ENCODE data around the gene NRCAM.
A peak's percentile ranks its signal among the peaks of the same experiment; 100 is the strongest.

The NRCAM gene

GRCh38 chr7:108448584-108449505, 7.4 kb downstream of the NRCAM start (continued):
- TF ChIP-seq, protein P1, sequence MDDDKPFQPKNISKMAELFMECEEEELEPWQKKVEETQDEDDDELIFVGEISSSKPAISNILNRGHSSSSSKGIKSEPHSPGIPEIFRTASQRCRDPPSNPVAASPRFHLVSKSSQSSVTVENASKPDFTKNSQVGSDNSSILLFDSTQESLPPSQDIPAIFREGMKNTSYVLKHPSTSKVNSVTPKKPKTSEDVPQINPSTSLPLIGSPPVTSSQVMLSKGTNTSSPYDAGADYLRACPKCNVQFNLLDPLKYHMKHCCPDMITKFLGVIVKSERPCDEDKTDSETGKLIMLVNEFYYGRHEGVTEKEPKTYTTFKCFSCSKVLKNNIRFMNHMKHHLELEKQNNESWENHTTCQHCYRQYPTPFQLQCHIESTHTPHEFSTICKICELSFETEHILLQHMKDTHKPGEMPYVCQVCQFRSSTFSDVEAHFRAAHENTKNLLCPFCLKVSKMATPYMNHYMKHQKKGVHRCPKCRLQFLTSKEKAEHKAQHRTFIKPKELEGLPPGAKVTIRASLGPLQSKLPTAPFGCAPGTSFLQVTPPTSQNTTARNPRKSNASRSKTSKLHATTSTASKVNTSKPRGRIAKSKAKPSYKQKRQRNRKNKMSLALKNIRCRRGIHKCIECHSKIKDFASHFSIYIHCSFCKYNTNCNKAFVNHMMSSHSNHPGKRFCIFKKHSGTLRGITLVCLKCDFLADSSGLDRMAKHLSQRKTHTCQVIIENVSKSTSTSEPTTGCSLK (tag by site-specific recombination; IDR thresholded peaks at IDR 0.05), result no peak
- TF ChIP-seq ZNF274 (IDR thresholded peaks at IDR 0.05; ENCODE audit: low read length), result no peak
- no peak for TF ChIP-seq ZNF274 (tag by site-specific recombination; IDR thresholded peaks at IDR 0.05; ENCODE audit: borderline replicate concordance)
- no peak for TF ChIP-seq ZNF114 (tag by site-specific recombination; IDR thresholded peaks at IDR 0.05)
- no peak for TF ChIP-seq ZNF132 (tag by site-specific recombination; IDR thresholded peaks at IDR 0.05; ENCODE audit: borderline replicate concordance)
- peak; percentile 45; the same call in 1 of the 2 replicates for TF ChIP-seq MZF1 (tag by site-specific recombination; IDR thresholded peaks at IDR 0.05; ENCODE audit: borderline replicate concordance)
- no peak for TF ChIP-seq ZNF223 (tag by site-specific recombination; IDR thresholded peaks at IDR 0.05)
- TF ChIP-seq SP2 (tag by site-specific recombination; IDR thresholded peaks at IDR 0.05), result no peak
- TF ChIP-seq ZSCAN18 (tag by site-specific recombination; IDR thresholded peaks at IDR 0.05), result no peak
- no peak for TF ChIP-seq ZNF600 (tag by site-specific recombination; IDR thresholded peaks at IDR 0.05)
- no peak for TF ChIP-seq ZNF664 (tag by site-specific recombination; IDR thresholded peaks at IDR 0.05)
- TF ChIP-seq WT1 (tag by site-specific recombination; IDR thresholded peaks at IDR 0.05), result no peak
- TF ChIP-seq, protein P2, sequence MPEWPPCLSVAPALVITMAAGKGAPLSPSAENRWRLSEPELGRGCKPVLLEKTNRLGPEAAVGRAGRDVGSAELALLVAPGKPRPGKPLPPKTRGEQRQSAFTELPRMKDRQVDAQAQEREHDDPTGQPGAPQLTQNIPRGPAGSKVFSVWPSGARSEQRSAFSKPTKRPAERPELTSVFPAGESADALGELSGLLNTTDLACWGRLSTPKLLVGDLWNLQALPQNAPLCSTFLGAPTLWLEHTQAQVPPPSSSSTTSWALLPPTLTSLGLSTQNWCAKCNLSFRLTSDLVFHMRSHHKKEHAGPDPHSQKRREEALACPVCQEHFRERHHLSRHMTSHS (tag by site-specific recombination; IDR thresholded peaks at IDR 0.05), result no peak
- no peak for TF ChIP-seq ZSCAN30 (tag by site-specific recombination; IDR thresholded peaks at IDR 0.05)
- no peak for TF ChIP-seq SP7 (tag by site-specific recombination; IDR thresholded peaks at IDR 0.05)
- TF ChIP-seq, protein P3, sequence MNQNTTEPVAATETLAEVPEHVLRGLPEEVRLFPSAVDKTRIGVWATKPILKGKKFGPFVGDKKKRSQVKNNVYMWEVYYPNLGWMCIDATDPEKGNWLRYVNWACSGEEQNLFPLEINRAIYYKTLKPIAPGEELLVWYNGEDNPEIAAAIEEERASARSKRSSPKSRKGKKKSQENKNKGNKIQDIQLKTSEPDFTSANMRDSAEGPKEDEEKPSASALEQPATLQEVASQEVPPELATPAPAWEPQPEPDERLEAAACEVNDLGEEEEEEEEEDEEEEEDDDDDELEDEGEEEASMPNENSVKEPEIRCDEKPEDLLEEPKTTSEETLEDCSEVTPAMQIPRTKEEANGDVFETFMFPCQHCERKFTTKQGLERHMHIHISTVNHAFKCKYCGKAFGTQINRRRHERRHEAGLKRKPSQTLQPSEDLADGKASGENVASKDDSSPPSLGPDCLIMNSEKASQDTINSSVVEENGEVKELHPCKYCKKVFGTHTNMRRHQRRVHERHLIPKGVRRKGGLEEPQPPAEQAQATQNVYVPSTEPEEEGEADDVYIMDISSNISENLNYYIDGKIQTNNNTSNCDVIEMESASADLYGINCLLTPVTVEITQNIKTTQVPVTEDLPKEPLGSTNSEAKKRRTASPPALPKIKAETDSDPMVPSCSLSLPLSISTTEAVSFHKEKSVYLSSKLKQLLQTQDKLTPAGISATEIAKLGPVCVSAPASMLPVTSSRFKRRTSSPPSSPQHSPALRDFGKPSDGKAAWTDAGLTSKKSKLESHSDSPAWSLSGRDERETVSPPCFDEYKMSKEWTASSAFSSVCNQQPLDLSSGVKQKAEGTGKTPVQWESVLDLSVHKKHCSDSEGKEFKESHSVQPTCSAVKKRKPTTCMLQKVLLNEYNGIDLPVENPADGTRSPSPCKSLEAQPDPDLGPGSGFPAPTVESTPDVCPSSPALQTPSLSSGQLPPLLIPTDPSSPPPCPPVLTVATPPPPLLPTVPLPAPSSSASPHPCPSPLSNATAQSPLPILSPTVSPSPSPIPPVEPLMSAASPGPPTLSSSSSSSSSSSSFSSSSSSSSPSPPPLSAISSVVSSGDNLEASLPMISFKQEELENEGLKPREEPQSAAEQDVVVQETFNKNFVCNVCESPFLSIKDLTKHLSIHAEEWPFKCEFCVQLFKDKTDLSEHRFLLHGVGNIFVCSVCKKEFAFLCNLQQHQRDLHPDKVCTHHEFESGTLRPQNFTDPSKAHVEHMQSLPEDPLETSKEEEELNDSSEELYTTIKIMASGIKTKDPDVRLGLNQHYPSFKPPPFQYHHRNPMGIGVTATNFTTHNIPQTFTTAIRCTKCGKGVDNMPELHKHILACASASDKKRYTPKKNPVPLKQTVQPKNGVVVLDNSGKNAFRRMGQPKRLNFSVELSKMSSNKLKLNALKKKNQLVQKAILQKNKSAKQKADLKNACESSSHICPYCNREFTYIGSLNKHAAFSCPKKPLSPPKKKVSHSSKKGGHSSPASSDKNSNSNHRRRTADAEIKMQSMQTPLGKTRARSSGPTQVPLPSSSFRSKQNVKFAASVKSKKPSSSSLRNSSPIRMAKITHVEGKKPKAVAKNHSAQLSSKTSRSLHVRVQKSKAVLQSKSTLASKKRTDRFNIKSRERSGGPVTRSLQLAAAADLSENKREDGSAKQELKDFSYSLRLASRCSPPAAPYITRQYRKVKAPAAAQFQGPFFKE (tag by site-specific recombination; IDR thresholded peaks at IDR 0.05; ENCODE audit: borderline replicate concordance), result no peak
- no peak for TF ChIP-seq CTCF (tag by site-specific recombination; IDR thresholded peaks at IDR 0.05)
- no peak for TF ChIP-seq ZSCAN23 (tag by site-specific recombination; IDR thresholded peaks at IDR 0.05)
- TF ChIP-seq, protein P4, sequence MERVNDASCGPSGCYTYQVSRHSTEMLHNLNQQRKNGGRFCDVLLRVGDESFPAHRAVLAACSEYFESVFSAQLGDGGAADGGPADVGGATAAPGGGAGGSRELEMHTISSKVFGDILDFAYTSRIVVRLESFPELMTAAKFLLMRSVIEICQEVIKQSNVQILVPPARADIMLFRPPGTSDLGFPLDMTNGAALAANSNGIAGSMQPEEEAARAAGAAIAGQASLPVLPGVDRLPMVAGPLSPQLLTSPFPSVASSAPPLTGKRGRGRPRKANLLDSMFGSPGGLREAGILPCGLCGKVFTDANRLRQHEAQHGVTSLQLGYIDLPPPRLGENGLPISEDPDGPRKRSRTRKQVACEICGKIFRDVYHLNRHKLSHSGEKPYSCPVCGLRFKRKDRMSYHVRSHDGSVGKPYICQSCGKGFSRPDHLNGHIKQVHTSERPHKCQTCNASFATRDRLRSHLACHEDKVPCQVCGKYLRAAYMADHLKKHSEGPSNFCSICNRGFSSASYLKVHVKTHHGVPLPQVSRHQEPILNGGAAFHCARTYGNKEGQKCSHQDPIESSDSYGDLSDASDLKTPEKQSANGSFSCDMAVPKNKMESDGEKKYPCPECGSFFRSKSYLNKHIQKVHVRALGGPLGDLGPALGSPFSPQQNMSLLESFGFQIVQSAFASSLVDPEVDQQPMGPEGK (tag by site-specific recombination; IDR thresholded peaks at IDR 0.05), result no peak
- no peak for TF ChIP-seq GLI4 (tag by site-specific recombination; IDR thresholded peaks at IDR 0.05)
- no peak for TF ChIP-seq ZNF658 (tag by site-specific recombination; IDR thresholded peaks at IDR 0.05)
- no peak for TF ChIP-seq BCL11A (tag by site-specific recombination; IDR thresholded peaks at IDR 0.05; ENCODE audit: low read depth)
- TF ChIP-seq ZNF792 (tag by site-specific recombination; IDR thresholded peaks at IDR 0.05), result no peak
- no peak for TF ChIP-seq GLI2 (tag by site-specific recombination; IDR thresholded peaks at IDR 0.05; ENCODE audit: borderline replicate concordance, low read depth)
- TF ChIP-seq ZNF544 (tag by site-specific recombination; IDR thresholded peaks at IDR 0.05), result no peak
